ENCODE results near the gene LRBA.

LRBA gene

GRCh38 chr4:150765216-150765615 lies 249.9 kb downstream of the LRBA start:
- Histone ChIP-seq H3K79me2 (ENCODE audit: control insufficient read depth, low read length) (no peaks in the 10 kb centered on the region), H3F3A (ENCODE audit: control insufficient read depth, insufficient read depth) (no peaks in the 10 kb centered on the region), H4K20me1 (ENCODE audit: control insufficient read depth, insufficient read depth, low read depth, low read length) (no peaks in the 10 kb centered on the region), H3K27me3 (ENCODE audit: control insufficient read depth, low read length) (no peaks in the 10 kb centered on the region), H3K27ac (ENCODE audit: low read depth, low read length) (no peak overlapping the region), H3K4me2 (ENCODE audit: low read length) (no peak overlapping the region), H3K4me1 (ENCODE audit: control insufficient read depth, low read length) (no peaks in the 10 kb centered on the region), H3K9me3 (ENCODE audit: control insufficient read depth, insufficient read depth, low read length) (no peaks in the 10 kb centered on the region), H3K4me3 (ENCODE audit: low read length) (no peak overlapping the region), H3K36me3 (ENCODE audit: control insufficient read depth, low read length) (no peaks in the 10 kb centered on the region), H3K9me2 (replicated peaks; ENCODE audit: control insufficient read depth, low read length) (no peaks in the 10 kb centered on the region)
- TF ChIP-seq CTCF (IDR thresholded peaks at IDR 0.05; ENCODE audit: low read depth, low read length, poor library complexity, severe bottlenecking) = no peak
- TF ChIP-seq EZH2phosphoT487 (IDR thresholded peaks at IDR 0.05; ENCODE audit: borderline replicate concordance, low read length) = no peak

GRCh38 chr4:150751648-150752047 lies 263.4 kb downstream of the LRBA start:
- Histone ChIP-seq H3K79me2 (ENCODE audit: control insufficient read depth, low read length) (no peaks in the 10 kb centered on the region), H3F3A (ENCODE audit: control insufficient read depth, insufficient read depth) (no peaks in the 10 kb centered on the region), H3K27ac (ENCODE audit: low read depth, low read length) (no peak overlapping the region), H4K20me1 (ENCODE audit: control insufficient read depth, insufficient read depth, low read depth, low read length) (no peaks in the 10 kb centered on the region), H3K4me1 (ENCODE audit: control insufficient read depth, low read length) (no peaks in the 10 kb centered on the region), H3K4me3 (ENCODE audit: low read length) (no peak overlapping the region), H3K9me2 (replicated peaks; ENCODE audit: control insufficient read depth, low read length) (no peaks in the 10 kb centered on the region), H3K4me2 (ENCODE audit: low read length) (no peak overlapping the region), H3K27me3 (ENCODE audit: control insufficient read depth, low read length) (no peaks in the 10 kb centered on the region), H3K36me3 (ENCODE audit: control insufficient read depth, low read length) (no peaks in the 10 kb centered on the region), H3K9me3 (ENCODE audit: control insufficient read depth, insufficient read depth, low read length) (no peaks in the 10 kb centered on the region)
- TF ChIP-seq EZH2phosphoT487 (IDR thresholded peaks at IDR 0.05; ENCODE audit: borderline replicate concordance, low read length) = no peak
- TF ChIP-seq CTCF (IDR thresholded peaks at IDR 0.05; ENCODE audit: low read depth, low read length, poor library complexity, severe bottlenecking) = no peak

GRCh38 chr4:150750824-150751223 lies 264.3 kb downstream of the LRBA start:
- H3K4me1 ChIP-seq (ENCODE audit: control insufficient read depth, low read length) = no peaks in the 10 kb centered on the region
- no peaks in the 10 kb centered on the region for H3K27me3 ChIP-seq (ENCODE audit: control insufficient read depth, low read length)
- no peaks in the 10 kb centered on the region for H4K20me1 ChIP-seq (ENCODE audit: control insufficient read depth, insufficient read depth, low read depth, low read length)
- H3K36me3 ChIP-seq (ENCODE audit: control insufficient read depth, low read length) = no peaks in the 10 kb centered on the region
- H3F3A ChIP-seq (ENCODE audit: control insufficient read depth, insufficient read depth) = no peaks in the 10 kb centered on the region
- H3K9me2 ChIP-seq (replicated peaks; ENCODE audit: control insufficient read depth, low read length) = no peaks in the 10 kb centered on the region
- H3K79me2 ChIP-seq (ENCODE audit: control insufficient read depth, low read length) = no peaks in the 10 kb centered on the region
- no peaks in the 10 kb centered on the region for H3K9me3 ChIP-seq (ENCODE audit: control insufficient read depth, insufficient read depth, low read length)
- no peak overlapping the region for H3K4me2 ChIP-seq (ENCODE audit: low read length)
- TF ChIP-seq CTCF (IDR thresholded peaks at IDR 0.05; ENCODE audit: low read depth, low read length, poor library complexity, severe bottlenecking) = no peak
- no peak for TF ChIP-seq EZH2phosphoT487 (IDR thresholded peaks at IDR 0.05; ENCODE audit: borderline replicate concordance, low read length)
- H3K4me3 ChIP-seq (ENCODE audit: low read length) = no peak overlapping the region
- H3K27ac ChIP-seq (ENCODE audit: low read depth, low read length) = no peak overlapping the region

- H3F3A ChIP-seq (ENCODE audit: control insufficient read depth, insufficient read depth) = no peaks in the 10 kb centered on the region; the same call in 1 of the 2 replicates
- no peaks in the 10 kb centered on the region for H3K79me2 ChIP-seq (ENCODE audit: control insufficient read depth, low read length)
- H3K27ac ChIP-seq (ENCODE audit: low read depth, low read length) = no peak overlapping the region
- no peaks in the 10 kb centered on the region for H3K27me3 ChIP-seq (ENCODE audit: control insufficient read depth, low read length)
- no peaks in the 10 kb centered on the region for H4K20me1 ChIP-seq (ENCODE audit: control insufficient read depth, insufficient read depth, low read depth, low read length)
- H3K36me3 ChIP-seq (ENCODE audit: control insufficient read depth, low read length) = no peaks in the 10 kb centered on the region
- H3K9me3 ChIP-seq (ENCODE audit: control insufficient read depth, insufficient read depth, low read length) = no peaks in the 10 kb centered on the region
- no peak overlapping the region for H3K4me2 ChIP-seq (ENCODE audit: low read length)
- no peaks in the 10 kb centered on the region for H3K9me2 ChIP-seq (replicated peaks; ENCODE audit: control insufficient read depth, low read length)
- H3K4me3 ChIP-seq (ENCODE audit: low read length) = no peak overlapping the region
- no peak for TF ChIP-seq EZH2phosphoT487 (IDR thresholded peaks at IDR 0.05; ENCODE audit: borderline replicate concordance, low read length)
- no peak for TF ChIP-seq CTCF (IDR thresholded peaks at IDR 0.05; ENCODE audit: low read depth, low read length, poor library complexity, severe bottlenecking)
- H3K4me1 ChIP-seq (ENCODE audit: control insufficient read depth, low read length) = no peaks in the 10 kb centered on the region
These were observed 268.9 kb downstream of the LRBA start for GRCh38 chr4:150746156-150746555.
